ENCODE results near the gene ACP3. TPM values are rescaled to one million over a fixed set of nuclear protein-coding genes. Genes with fewer than 3 reads are reported as not detected.
"Not testable (repeated sequence)": the region's sequence is repeated elsewhere in the genome, so short reads cannot be mapped to it uniquely, and the experiment has no call there.

Gene ACP3
- total RNA-seq, 1 donor from 2014 or later = 19.9 TPM

DNA sequence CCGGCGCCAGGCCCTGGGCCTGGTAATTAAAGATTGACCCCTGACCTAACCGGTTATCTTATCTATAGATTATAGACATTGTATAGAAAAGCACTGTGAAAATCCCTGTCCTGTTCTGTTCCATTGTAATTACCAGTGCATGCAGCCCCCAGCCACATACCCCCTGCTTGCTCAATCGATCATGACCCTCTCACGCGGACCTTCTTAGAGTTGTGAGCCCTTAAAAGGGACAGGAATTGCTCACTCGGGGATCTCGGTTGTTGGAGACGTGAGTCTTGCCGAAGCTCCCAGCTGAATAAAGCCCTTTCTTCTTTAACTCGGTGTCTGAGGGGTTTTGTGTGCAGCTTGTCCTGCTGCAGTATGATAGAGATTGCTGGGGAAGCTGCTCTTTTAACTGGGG lies 7.2 kb upstream of the ACP3 start:
- intact Hi-C loops (cut with DNase I); DNase-seq; ATAC-seq; H3K27ac ChIP-seq; H3K9me3 ChIP-seq; H3K27me3 ChIP-seq (ENCODE audit: low read depth); H3K4me1 ChIP-seq; H3K36me3 ChIP-seq; H3K4me3 ChIP-seq: not testable (repeated sequence)

- Histone ChIP-seq H3K4me3 (no peak overlapping the region), H3K27ac (no peak overlapping the region), H3K27me3 (ENCODE audit: low read depth) (no peaks in the 10 kb centered on the region), H3K9me3 (no peaks in the 10 kb centered on the region), H3K4me1 (peaks cover under 1% of the 10 kb centered on the region), H3K36me3 (no peaks in the 10 kb centered on the region)
- ATAC-seq (no peak), DNase-seq (no peak)
- intact Hi-C loops (cut with DNase I) = no loop called here
- TF ChIP-seq, protein P1, sequence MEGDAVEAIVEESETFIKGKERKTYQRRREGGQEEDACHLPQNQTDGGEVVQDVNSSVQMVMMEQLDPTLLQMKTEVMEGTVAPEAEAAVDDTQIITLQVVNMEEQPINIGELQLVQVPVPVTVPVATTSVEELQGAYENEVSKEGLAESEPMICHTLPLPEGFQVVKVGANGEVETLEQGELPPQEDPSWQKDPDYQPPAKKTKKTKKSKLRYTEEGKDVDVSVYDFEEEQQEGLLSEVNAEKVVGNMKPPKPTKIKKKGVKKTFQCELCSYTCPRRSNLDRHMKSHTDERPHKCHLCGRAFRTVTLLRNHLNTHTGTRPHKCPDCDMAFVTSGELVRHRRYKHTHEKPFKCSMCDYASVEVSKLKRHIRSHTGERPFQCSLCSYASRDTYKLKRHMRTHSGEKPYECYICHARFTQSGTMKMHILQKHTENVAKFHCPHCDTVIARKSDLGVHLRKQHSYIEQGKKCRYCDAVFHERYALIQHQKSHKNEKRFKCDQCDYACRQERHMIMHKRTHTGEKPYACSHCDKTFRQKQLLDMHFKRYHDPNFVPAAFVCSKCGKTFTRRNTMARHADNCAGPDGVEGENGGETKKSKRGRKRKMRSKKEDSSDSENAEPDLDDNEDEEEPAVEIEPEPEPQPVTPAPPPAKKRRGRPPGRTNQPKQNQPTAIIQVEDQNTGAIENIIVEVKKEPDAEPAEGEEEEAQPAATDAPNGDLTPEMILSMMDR (IDR thresholded peaks at IDR 0.05) = no peak
These were observed 5.9 kb upstream of the ACP3 start for GRCh38 chr3:132311316-132311715.

GRCh38 chr3:132311841-132312240 lies 5.4 kb upstream of the ACP3 start:
- Histone ChIP-seq H3K9me3 (no peaks in the 10 kb centered on the region), H3K4me3 (no peak overlapping the region), H3K36me3 (no peaks in the 10 kb centered on the region), H3K4me1 (peaks cover 6% of the 10 kb centered on the region), H3K27ac (no peak overlapping the region), H3K27me3 (ENCODE audit: low read depth) (no peaks in the 10 kb centered on the region)
- TF ChIP-seq, protein P1 (IDR thresholded peaks at IDR 0.05) = no peak
- no peak for ATAC-seq
- intact Hi-C loops (cut with DNase I) = no loop called here
- DNase-seq = no peak

GRCh38 chr3:132315851-132316250 lies 1.4 kb upstream of the ACP3 start:
- no peaks in the 10 kb centered on the region for H3K36me3 ChIP-seq
- no peaks in the 10 kb centered on the region for H3K27me3 ChIP-seq (ENCODE audit: low read depth)
- peaks cover 12% of the 10 kb centered on the region for H3K4me1 ChIP-seq
- no peak overlapping the region for H3K4me3 ChIP-seq
- TF ChIP-seq, protein P1 (IDR thresholded peaks at IDR 0.05) = no peak
- H3K9me3 ChIP-seq = no peaks in the 10 kb centered on the region
- no peak for DNase-seq
- no peak for ATAC-seq
- intact Hi-C loops (cut with DNase I) = no loop called here
- H3K27ac ChIP-seq = no peak overlapping the region

- H3K27ac ChIP-seq = peak overlapping the region; percentile 86
- no peaks in the 10 kb centered on the region for H3K27me3 ChIP-seq (ENCODE audit: low read depth)
- H3K9me3 ChIP-seq = no peaks in the 10 kb centered on the region
- ATAC-seq (no peak), DNase-seq (no peak)
- TF ChIP-seq, protein P1 (IDR thresholded peaks at IDR 0.05) = no peak
- H3K4me1 ChIP-seq = peaks cover 12% of the 10 kb centered on the region
- peak overlapping the region; percentile 41 for H3K4me3 ChIP-seq
- intact Hi-C loops (cut with DNase I) = no loop called here
- H3K36me3 ChIP-seq = no peaks in the 10 kb centered on the region
These were observed 1.2 kb downstream of the ACP3 start for GRCh38 chr3:132318451-132318850.

- no peaks in the 10 kb centered on the region for H3K27me3 ChIP-seq (ENCODE audit: low read depth)
- H3K36me3 ChIP-seq = no peaks in the 10 kb centered on the region
- H3K27ac ChIP-seq = no peak overlapping the region
- TF ChIP-seq, protein P1 (IDR thresholded peaks at IDR 0.05) = no peak
- DNase-seq (no peak), ATAC-seq (no peak)
- intact Hi-C loops (cut with DNase I) = no loop called here
- no peaks in the 10 kb centered on the region for H3K9me3 ChIP-seq
- no peak overlapping the region for H3K4me3 ChIP-seq
- peaks cover 19% of the 10 kb centered on the region for H3K4me1 ChIP-seq
These were observed 4.1 kb downstream of the ACP3 start for GRCh38 chr3:132321304-132321703.

Measured in lower lobe of right lung (tissue), 2 donors.